ENCODE data around the gene C3orf33. TPM values are rescaled to one million over a fixed set of nuclear protein-coding genes. Genes with fewer than 3 reads are reported as not detected.
"Not testable (repeated sequence)": the region's sequence is repeated elsewhere in the genome, so short reads cannot be mapped to it uniquely, and the experiment has no call there.

Gene C3orf33
- total RNA-seq, 2 experiments from 2014 or later, result 0.48 to 0.86 TPM

DNA sequence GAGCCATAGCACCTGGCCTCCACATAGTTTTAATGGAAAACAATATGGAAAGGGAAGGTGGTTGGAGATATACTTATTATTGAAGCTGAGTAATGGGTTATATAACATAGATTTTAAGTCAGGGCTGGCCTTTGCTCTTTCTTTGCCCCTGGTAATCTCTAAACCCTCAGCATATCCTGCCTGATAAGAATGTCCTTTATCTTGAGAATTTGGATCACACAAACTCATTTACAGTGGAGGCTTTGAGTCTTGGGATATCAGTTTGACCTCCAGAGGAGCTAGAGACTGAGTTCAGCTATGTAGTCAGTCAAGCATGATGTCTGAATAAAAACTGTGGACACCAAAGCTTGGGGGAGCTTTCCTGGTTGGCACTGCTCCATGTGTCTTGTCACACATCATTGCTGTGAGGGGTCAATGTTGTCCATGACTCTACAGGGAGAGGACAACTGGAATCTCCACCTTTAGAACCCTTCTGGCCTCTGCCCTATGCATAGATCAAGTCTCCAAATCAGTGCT, 9.0 kb upstream of the C3orf33 start:
- Mint-ChIP-seq H3K27ac (no peak overlapping the region), H3K9me3 (no peaks in the 10 kb centered on the region), H3K4me3 (no peak overlapping the region), H3K36me3 (ENCODE audit: low read depth) (no peaks in the 10 kb centered on the region), H3K4me1 (peaks cover 2% of the 10 kb centered on the region), H3K27me3 (peaks cover 4% of the 10 kb centered on the region)
- no peak for DNase-seq
- ChIA-PET CTCF (interaction anchor here (4.7 kb wide), 1 partner anchor 9 kb away, joined by 36 read pairs; the partner anchor contains the start of gene C3orf33), POLR2A (no interaction called here)

DNA sequence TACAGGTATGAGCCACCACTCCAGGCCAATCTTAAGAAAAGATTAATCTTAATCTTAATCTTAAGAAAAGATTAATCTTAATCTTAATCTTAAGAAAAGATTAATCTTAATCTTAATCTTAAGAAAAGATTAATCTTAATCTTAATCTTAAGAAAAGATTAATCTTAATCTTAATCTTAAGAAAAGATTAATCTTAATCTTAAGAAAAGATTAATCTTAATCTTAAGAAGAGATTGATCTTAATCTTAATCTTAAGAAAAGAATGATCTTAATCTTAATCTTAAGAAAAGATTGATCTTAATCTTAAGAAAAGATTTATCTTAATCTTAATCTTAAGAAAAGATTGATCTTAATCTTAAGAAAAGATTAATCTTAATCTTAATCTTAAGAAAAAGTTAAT, 7.1 kb upstream of the C3orf33 start:
- H3K9me3 Mint-ChIP-seq; H3K4me3 Mint-ChIP-seq; H3K36me3 Mint-ChIP-seq (ENCODE audit: low read depth); POLR2A ChIA-PET; H3K4me1 Mint-ChIP-seq; DNase-seq; H3K27ac Mint-ChIP-seq; CTCF ChIA-PET: not testable (repeated sequence)
- H3K27me3 Mint-ChIP-seq, result peaks cover 11% of the 10 kb centered on the region

DNA sequence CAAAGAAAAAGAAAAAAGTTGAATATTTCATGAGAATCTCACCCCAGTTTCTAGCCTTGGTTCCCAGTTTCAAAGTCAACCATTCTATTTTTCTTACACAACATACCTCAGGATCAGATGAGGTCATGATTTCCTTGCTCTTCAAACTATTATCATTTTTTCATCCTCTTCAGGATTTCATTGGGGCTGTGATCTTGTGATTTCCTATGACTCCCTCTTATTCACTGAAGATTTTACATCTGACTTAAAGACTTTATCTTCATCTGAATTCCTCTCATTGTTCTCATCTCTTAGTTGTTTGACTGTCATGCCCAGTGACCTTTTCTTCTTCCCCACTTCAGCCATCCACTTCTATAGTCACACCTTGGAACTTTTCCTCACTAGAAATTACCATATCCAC, 3.1 kb upstream of the C3orf33 start:
- H3K9me3 Mint-ChIP-seq, result no peaks in the 10 kb centered on the region

DNA sequence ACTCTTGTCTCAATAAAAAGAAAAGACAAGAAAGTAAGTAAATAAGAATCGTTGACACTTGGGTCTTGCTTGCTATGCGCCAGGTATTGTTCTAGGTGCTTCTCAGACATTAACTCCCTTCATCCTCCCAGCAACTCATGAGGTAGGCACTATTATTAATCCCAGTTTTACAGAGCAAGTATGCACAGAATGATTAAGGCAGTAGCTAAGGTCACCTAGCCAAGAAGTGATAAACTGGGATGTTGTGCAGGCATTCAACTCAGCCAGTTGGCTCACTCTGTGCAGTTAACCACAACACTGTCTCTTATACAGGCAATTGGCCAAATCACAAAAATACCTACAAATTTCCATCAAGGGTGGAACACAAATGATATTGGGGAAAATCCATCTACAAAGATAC, 1.7 kb upstream of the C3orf33 start:
- POLR2A ChIA-PET, result no interaction called here
- H3K27me3 Mint-ChIP-seq, result peaks cover 14% of the 10 kb centered on the region
- H3K4me1 Mint-ChIP-seq, result peaks cover 12% of the 10 kb centered on the region
- CTCF ChIA-PET, result interaction anchor here (2.4 kb wide), 1 partner anchor 170 kb away, joined by 6 read pairs; no protein-coding TSS in a partner anchor
- no peak for DNase-seq
- no peaks in the 10 kb centered on the region for H3K36me3 Mint-ChIP-seq (ENCODE audit: low read depth)
- H3K4me3 Mint-ChIP-seq, result no peak overlapping the region
- H3K27ac Mint-ChIP-seq, result no peak overlapping the region
- no peaks in the 10 kb centered on the region for H3K9me3 Mint-ChIP-seq

More for the DNA sequence above, 3.1 kb upstream of the C3orf33 start:
- H3K27ac Mint-ChIP-seq, result no peak overlapping the region
- no peak for DNase-seq
- peaks cover 14% of the 10 kb centered on the region for H3K27me3 Mint-ChIP-seq
- H3K4me3 Mint-ChIP-seq, result no peak overlapping the region
- POLR2A ChIA-PET, result no interaction called here
- CTCF ChIA-PET, result no interaction called here
- peaks cover 12% of the 10 kb centered on the region for H3K4me1 Mint-ChIP-seq
- H3K36me3 Mint-ChIP-seq (ENCODE audit: low read depth), result no peaks in the 10 kb centered on the region

DNA sequence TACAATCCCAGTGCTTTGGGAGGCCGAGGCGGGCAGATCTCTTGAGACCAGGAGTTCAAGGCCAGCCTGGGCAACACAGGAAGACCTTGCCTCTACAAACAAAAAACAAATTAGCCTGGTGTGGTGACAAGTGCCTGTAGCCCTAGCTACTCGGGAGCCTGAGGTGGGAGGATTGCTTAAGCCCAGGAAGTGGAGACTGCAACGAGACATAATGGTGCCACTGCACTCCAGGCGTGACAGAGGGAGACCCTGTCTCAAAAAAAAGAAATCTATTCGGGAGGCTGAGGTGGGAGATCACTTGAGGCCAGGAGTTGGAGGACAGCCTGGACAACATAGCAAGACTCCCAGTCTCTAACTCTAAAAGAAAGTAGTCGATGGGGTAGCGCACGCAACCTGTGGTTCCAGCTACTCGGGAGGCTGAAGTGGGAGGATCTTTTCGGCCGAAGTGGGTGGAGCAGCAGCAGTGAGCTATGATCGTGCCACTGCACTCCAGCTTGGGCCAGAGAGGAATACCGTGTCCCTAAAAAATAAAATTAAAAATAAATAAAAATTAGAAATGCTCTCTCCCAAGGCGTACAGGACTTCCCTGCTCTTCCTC, 775 bp downstream of the C3orf33 start:
- peak; percentile 17 for DNase-seq

DNA sequence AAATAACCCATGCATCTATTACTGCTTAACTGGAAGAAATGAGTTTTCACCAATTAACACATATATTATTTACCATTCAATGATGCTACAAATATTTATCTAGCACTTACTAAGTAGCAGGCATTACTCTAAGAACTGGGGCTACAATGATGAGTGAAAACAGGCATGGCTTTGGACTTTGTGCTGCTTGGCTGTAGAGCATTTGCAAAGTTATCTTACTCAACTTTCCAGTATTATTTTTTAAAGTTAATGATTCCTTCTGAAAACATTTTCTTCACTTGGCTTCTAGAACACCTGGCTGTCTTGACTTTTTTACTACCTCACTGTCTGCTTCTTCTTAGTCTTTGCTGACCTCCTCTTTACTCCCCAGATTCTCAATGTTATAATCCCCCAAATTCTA, 1.8 kb downstream of the C3orf33 start:
- POLR2A ChIA-PET, result no interaction called here
- no peak overlapping the region for H3K4me3 Mint-ChIP-seq

More for the DNA sequence above, 775 bp downstream of the C3orf33 start:
- H3K27me3 Mint-ChIP-seq, result peaks cover 10% of the 10 kb centered on the region
- peaks cover 10% of the 10 kb centered on the region for H3K4me1 Mint-ChIP-seq
- POLR2A ChIA-PET, result interaction anchor here (0.8 to 2.9 kb wide), 6 partner anchors 18 to 125 kb away, joined by 3 to 30 read pairs (median 4); partner anchors contain the start of genes GMPS and SLC33A1
- H3K4me3 Mint-ChIP-seq, result peak overlapping the region; percentile 81
- no peaks in the 10 kb centered on the region for H3K36me3 Mint-ChIP-seq (ENCODE audit: low read depth)
- CTCF ChIA-PET, result interaction anchor here (0.5 to 2.6 kb wide), 74 partner anchors 10 to 1480 kb away, joined by 3 to 91 read pairs (median 6); partner anchors contain the start of genes GMPS, PLCH1 and SLC33A1
- no peaks in the 10 kb centered on the region for H3K9me3 Mint-ChIP-seq
- peak overlapping the region; percentile 15 for H3K27ac Mint-ChIP-seq

DNA sequence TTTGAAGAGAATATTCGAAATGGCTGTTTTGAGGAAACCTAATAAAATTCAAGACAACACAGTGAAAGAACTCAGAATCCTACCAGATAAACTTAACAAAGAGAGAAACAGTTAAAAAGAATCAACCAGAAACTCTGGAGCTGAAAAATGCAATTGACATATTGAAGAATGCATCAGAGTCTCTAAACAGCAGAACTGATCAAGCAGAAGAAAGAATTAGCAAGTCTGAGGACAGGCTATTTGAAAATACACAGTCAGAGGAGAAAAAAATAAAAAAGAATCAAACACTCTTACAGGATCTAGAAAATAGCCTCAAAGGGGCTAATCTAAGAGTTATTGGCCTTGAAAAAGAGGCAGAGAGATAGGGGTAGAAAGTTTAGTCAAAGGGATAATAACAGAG, 13.5 kb downstream of the C3orf33 start:
- peaks cover 2% of the 10 kb centered on the region for H3K36me3 Mint-ChIP-seq (ENCODE audit: low read depth)
- POLR2A ChIA-PET, result no interaction called here
- no peak overlapping the region for H3K4me3 Mint-ChIP-seq
- H3K4me1 Mint-ChIP-seq, result no peaks in the 10 kb centered on the region
- H3K27me3 Mint-ChIP-seq, result no peaks in the 10 kb centered on the region
- no peak overlapping the region for H3K27ac Mint-ChIP-seq
- no peaks in the 10 kb centered on the region for H3K9me3 Mint-ChIP-seq
- no peak for DNase-seq
- CTCF ChIA-PET, result interaction anchor here (0.9 kb wide), 1 partner anchor 13 kb away, joined by 3 read pairs; the partner anchor contains the start of gene C3orf33

More for the DNA sequence above, 1.8 kb downstream of the C3orf33 start:
- H3K4me1 Mint-ChIP-seq, result peaks cover 10% of the 10 kb centered on the region
- H3K36me3 Mint-ChIP-seq (ENCODE audit: low read depth), result no peaks in the 10 kb centered on the region
- no peak overlapping the region for H3K27ac Mint-ChIP-seq
- DNase-seq, result no peak
- H3K27me3 Mint-ChIP-seq, result peaks cover 9% of the 10 kb centered on the region
- CTCF ChIA-PET, result no interaction called here
- H3K9me3 Mint-ChIP-seq, result no peaks in the 10 kb centered on the region

DNA sequence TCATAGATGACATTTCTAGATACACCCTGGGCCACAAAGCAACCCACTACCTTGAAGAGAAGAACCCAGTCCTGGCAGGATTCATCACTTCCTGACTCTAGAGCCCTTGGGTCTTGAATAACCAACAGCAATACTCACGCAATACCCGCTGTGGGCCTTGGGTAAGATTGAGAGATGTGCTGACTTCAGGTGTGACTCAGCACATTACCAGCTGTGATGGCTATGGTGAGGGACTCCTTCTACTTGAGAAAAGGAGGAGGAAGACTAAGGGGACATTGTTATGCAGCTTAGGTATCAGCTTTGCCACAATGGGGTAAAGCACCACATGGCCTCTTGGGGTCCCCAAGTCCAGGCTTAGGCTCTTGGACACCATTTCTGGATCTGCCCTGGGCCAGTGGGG, 14.9 kb downstream of the C3orf33 start:
- Mint-ChIP-seq H3K4me3 (no peak overlapping the region), H3K36me3 (ENCODE audit: low read depth) (peaks cover 2% of the 10 kb centered on the region), H3K27me3 (no peaks in the 10 kb centered on the region), H3K27ac (no peak overlapping the region), H3K9me3 (no peaks in the 10 kb centered on the region), H3K4me1 (no peaks in the 10 kb centered on the region)
- ChIA-PET POLR2A (no interaction called here), CTCF (interaction anchor here (2.4 kb wide), 1 partner anchor 15 kb away, joined by 16 read pairs; the partner anchor contains the start of gene C3orf33)
- no peak for DNase-seq

DNA sequence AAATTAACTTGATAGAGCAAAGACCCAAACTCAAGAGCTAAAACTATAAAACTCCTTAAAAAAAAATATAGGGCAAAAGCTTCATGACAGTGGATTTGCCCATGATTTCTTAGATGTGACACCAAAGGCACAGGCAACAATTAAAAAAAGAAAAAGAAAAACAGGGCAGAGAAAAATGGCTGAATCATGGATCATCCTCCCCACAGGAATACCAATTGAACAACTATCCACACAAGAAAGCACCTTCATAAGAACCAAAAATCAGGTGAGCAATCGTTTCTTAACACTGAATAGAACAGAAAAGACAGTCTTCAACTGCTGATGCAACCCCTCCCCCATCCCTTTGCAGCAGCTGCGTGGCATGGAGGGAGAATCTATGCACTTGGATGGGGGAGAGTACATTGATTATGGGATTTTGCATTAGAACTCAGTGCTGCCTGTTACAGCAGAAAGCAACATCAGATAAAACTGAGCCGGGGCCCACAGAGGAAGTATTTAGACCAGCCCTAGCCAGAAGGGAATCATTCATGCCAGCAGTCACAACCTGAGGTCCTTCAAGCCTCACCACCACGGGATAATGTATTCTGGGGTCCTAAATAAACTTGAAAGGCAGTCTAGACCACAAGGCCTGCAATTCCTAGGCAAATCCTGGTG, 15.7 kb downstream of the C3orf33 start:
- Mint-ChIP-seq H3K36me3 (ENCODE audit: low read depth) (peaks cover 2% of the 10 kb centered on the region), H3K4me3 (no peak overlapping the region), H3K4me1 (peaks cover 5% of the 10 kb centered on the region), H3K27ac (no peak overlapping the region), H3K27me3 (no peaks in the 10 kb centered on the region), H3K9me3 (no peaks in the 10 kb centered on the region)
- no peak for DNase-seq
- ChIA-PET CTCF (interaction anchor here (2.4 kb wide), 1 partner anchor 16 kb away, joined by 16 read pairs; the partner anchor contains the start of gene C3orf33), POLR2A (no interaction called here)

DNA sequence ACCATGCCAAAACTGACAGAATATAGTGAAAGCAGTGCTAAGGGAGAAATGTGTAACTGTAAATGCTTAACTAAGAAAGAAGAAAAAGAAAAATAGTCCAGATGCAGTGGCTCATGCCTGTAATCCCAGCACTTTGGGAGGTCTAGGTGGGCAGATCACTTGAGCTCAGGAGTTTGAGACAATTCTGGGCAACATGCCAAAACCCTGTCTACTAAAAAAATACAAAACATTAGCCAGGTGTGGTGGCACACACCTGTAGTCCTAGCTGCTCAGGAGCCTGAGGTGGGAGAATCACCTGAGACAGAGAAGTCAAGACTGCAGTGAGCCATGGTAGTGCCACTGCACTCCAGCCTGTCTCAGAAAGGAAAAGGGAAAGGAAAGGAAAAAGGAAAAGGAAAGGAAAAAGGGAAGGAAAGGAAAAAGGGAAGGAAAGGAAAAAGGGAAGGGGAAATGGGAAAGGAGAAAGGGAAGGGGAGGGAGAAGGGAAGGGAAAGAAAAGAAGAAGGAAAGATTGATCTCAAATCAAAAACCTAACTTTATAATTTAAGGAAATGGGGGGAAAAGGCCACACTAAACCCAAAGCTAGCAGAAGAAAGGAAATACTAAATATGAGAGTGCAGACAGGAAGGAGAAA, 20.3 kb downstream of the C3orf33 start:
- Mint-ChIP-seq H3K4me3 (no peak overlapping the region), H3K36me3 (ENCODE audit: low read depth) (peaks cover 9% of the 10 kb centered on the region), H3K9me3 (peaks cover 7% of the 10 kb centered on the region), H3K27ac (no peak overlapping the region), H3K27me3 (no peaks in the 10 kb centered on the region), H3K4me1 (peaks cover 5% of the 10 kb centered on the region)
- CTCF ChIA-PET, result no interaction called here
- no peak for DNase-seq
- POLR2A ChIA-PET, result no interaction called here

DNA sequence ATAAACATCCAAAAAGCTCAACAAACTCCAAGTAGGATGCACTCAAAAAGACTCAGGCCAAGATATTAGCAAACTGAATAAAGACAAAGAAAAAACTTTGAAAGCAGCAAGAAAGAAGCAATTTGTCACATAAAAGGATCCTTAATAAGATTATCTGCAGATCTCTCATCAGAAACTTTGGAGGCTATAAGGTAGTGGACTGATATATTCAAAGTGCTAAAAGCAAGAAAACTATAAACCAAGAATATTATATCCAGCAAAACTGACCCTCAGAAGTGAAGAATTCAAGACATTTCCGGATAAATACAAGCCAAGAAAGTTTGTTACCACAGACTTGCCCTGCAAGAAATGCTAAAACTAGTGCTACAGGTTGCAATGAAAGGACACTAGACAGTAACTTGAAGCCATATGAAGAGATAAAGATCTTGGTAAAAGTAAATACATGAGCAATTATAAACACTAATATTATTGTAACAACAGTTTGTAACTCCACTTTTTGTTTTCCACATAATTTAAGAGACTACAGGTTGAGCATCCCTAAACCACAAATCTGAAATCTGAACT, 23.6 kb downstream of the C3orf33 start:
- peaks cover 7% of the 10 kb centered on the region for H3K9me3 Mint-ChIP-seq
- ChIA-PET POLR2A (no interaction called here), CTCF (no interaction called here)
- no peaks in the 10 kb centered on the region for H3K27me3 Mint-ChIP-seq
- peaks cover 5% of the 10 kb centered on the region for H3K4me1 Mint-ChIP-seq
- H3K36me3 Mint-ChIP-seq (ENCODE audit: low read depth), result peaks cover 7% of the 10 kb centered on the region
- DNase-seq, result no peak
- H3K27ac Mint-ChIP-seq, result no peak overlapping the region
- H3K4me3 Mint-ChIP-seq, result no peak overlapping the region

DNA sequence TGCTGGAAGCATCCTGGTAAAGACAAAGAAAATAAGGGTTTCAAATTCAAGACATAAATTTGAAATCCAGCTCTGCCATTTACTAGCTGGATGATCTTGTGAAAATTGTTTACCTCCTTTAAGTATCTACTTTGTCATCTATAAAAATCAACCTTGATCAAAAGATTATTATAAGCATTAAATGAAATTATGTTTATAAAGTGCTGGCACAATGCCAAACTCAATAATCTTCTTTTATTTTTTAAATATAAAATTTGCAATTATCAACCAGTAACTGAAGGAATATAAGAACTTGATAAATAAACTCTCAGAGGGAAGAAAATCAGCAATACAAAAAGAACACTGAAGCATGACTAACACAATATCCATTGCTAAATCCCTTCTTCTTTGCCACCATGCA, 25.8 kb downstream of the C3orf33 start:
- POLR2A ChIA-PET, result no interaction called here
- no peak for DNase-seq
- Mint-ChIP-seq H3K4me3 (no peak overlapping the region), H3K27ac (no peak overlapping the region), H3K9me3 (peaks cover 7% of the 10 kb centered on the region), H3K27me3 (no peaks in the 10 kb centered on the region), H3K36me3 (ENCODE audit: low read depth) (peaks cover 7% of the 10 kb centered on the region), H3K4me1 (no peaks in the 10 kb centered on the region)
- CTCF ChIA-PET, result interaction anchor here (1.1 kb wide), 1 partner anchor 25 kb away, joined by 3 read pairs; the partner anchor contains the start of gene C3orf33

DNA sequence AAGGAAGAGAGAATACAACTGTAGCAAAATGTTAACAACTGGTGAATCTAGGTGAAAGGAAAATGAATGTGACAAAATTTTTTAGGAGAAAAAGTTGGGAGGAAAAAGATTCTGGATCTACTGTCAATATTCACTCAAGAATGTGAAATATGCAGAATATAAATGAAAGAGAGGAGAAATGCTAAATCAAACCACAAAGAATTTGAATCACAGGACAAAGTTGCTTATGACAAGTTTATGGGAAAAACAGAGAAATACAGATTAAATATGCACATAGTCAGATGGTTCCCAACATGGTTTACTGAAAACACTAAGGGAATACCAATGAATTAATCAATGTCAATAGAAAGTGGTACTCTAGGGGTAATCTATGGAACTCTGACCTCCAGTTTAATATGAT, 27.6 kb downstream of the C3orf33 start:
- H3K4me3 Mint-ChIP-seq, result no peak overlapping the region
- H3K36me3 Mint-ChIP-seq (ENCODE audit: low read depth), result peaks cover 7% of the 10 kb centered on the region
- H3K27me3 Mint-ChIP-seq, result no peaks in the 10 kb centered on the region
- H3K27ac Mint-ChIP-seq, result no peak overlapping the region
- DNase-seq, result no peak
- ChIA-PET CTCF (no interaction called here), POLR2A (no interaction called here)
- H3K4me1 Mint-ChIP-seq, result no peaks in the 10 kb centered on the region
- peaks cover 7% of the 10 kb centered on the region for H3K9me3 Mint-ChIP-seq
